Measurements from ENCODE around the gene PRX. TPM values are rescaled to one million over a fixed set of nuclear protein-coding genes. Genes with fewer than 3 reads are reported as not detected.

Gene PRX
- total RNA-seq, 1 experiment from 2014 or later = 4.8 TPM

DNA sequence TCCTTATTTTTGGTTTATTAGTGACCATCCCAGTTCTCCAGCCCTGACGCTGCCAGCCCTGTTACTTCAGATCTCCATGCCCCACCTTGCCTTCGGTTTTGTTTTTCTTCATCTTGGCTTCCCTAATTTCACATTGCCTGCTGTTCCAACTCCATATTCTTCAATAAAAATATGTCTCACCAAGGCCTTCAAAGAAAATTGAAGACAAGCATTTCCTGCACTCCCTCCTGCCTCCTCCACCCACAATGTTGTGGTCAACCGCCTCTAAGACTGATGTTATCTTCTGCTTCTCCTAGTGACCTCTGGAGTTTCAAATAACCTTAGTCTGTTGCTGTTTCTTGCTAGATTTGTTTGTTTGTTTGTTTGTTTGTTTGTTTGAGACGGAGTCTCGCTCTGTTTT, 50.1 kb downstream of the PRX start (continued):
- TF ChIP-seq, protein P1, sequence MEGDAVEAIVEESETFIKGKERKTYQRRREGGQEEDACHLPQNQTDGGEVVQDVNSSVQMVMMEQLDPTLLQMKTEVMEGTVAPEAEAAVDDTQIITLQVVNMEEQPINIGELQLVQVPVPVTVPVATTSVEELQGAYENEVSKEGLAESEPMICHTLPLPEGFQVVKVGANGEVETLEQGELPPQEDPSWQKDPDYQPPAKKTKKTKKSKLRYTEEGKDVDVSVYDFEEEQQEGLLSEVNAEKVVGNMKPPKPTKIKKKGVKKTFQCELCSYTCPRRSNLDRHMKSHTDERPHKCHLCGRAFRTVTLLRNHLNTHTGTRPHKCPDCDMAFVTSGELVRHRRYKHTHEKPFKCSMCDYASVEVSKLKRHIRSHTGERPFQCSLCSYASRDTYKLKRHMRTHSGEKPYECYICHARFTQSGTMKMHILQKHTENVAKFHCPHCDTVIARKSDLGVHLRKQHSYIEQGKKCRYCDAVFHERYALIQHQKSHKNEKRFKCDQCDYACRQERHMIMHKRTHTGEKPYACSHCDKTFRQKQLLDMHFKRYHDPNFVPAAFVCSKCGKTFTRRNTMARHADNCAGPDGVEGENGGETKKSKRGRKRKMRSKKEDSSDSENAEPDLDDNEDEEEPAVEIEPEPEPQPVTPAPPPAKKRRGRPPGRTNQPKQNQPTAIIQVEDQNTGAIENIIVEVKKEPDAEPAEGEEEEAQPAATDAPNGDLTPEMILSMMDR (IDR thresholded peaks at IDR 0.05 in 2 of 3, conservative IDR thresholded peaks at IDR 0.05 in 1 of 3; ENCODE audit: borderline replicate concordance in 1 of 3, insufficient read depth in 1 of 3, low read depth in 2 of 3, low read length in 2 of 3) = no peak
- TF ChIP-seq ZFX (IDR thresholded peaks at IDR 0.05) = no peak
- TF ChIP-seq EZH2phosphoT487 (IDR thresholded peaks at IDR 0.05; ENCODE audit: borderline replicate concordance) = no peak
- TF ChIP-seq, protein P2, sequence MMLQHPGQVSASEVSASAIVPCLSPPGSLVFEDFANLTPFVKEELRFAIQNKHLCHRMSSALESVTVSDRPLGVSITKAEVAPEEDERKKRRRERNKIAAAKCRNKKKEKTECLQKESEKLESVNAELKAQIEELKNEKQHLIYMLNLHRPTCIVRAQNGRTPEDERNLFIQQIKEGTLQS (IDR thresholded peaks at IDR 0.05) = no peak
- TF ChIP-seq SIN3A (IDR thresholded peaks at IDR 0.05; ENCODE audit: low read depth) = no peak
- TF ChIP-seq EZH2 (IDR thresholded peaks at IDR 0.05) = no peak

DNA sequence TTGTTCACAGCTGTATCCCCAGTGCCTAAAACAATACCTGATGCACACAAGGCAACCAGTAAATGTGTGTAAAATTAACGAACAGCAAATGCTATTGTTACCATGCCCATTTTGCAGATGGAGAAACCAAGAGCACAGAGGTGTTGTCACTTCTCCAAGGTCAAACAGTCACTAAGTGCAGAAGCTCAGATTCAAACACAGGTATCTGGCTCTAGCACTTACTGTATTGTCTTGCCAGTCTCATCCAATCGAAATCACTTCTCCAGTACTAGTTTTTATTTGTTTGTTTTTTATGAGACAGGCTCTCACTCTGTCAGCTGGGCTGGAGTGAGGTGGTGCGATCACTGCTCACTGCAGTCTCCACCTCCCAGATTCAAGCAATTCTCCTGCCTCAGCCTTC, 51.0 kb downstream of the PRX start:
- H3K9me3 ChIP-seq (ENCODE audit: control insufficient read depth in 1 of 2, insufficient read depth in 1 of 2, low read depth in 1 of 2, low read length in 2 of 2) = no peaks in the 10 kb centered on the region
- no peak overlapping the region for H3K27ac ChIP-seq (ENCODE audit: low read depth, low read length)
- no peak overlapping the region for H3K9ac ChIP-seq (ENCODE audit: low read length)
- CTCF ChIA-PET = no interaction called here
- TF ChIP-seq POLR2A (IDR thresholded peaks at IDR 0.05; ENCODE audit: borderline replicate concordance, extremely low read depth, insufficient read depth, insufficient read length) (no peak), CBX3 (IDR thresholded peaks at IDR 0.05; ENCODE audit: low read depth) (no peak)
- H3K4me3 ChIP-seq (replicated peaks in 1 of 2; ENCODE audit: low read depth in 1 of 2, low read length in 2 of 2) = no peak overlapping the region
- no peaks in the 10 kb centered on the region for H4K20me1 ChIP-seq (ENCODE audit: insufficient read depth)
- POLR2A ChIA-PET = no interaction called here
- DNase-seq (ENCODE audit: low read depth, low spot score) (no peak), ATAC-seq (no peak)
- H3K27me3 ChIP-seq (ENCODE audit: insufficient read depth, low read length) = no peaks in the 10 kb centered on the region
- H3K79me2 ChIP-seq (ENCODE audit: insufficient read depth, low read length) = no peaks in the 10 kb centered on the region
- no peaks in the 10 kb centered on the region for H3K9me2 ChIP-seq (ENCODE audit: insufficient read depth)
- no peak overlapping the region for H3K4me2 ChIP-seq (ENCODE audit: low read length)
- RAD21 ChIA-PET (ENCODE audit: low non-redundant PET in 1 of 2, low total read pairs in 2 of 2, uncharacterized antibody in 2 of 2, unreplicated experiment in 2 of 2) = no interaction called here
- H3K4me1 ChIP-seq (ENCODE audit: control insufficient read depth in 1 of 2, insufficient read depth in 2 of 2, low read length in 2 of 2) = no peaks in the 10 kb centered on the region
- no peaks in the 10 kb centered on the region for H3K36me3 ChIP-seq (ENCODE audit: control insufficient read depth in 1 of 2, insufficient read depth in 2 of 2, low read length in 2 of 2)
- H2AFZ ChIP-seq (ENCODE audit: low read depth, low read length, poor library complexity, severe bottlenecking) = no peak overlapping the region
- intact Hi-C loops (cut with micrococcal nuclease) = no loop called here
- BruUV-seq (replicated peaks) = no TSS peak
